ENCODE measurements around the gene KIF1B. TPM values are rescaled to one million over a fixed set of nuclear protein-coding genes. Genes with fewer than 3 reads are reported as not detected.

The KIF1B gene
- total and polyA plus RNA-seq, 2 experiments from 2014 or later: 21.5 to 68.4 TPM

DNA sequence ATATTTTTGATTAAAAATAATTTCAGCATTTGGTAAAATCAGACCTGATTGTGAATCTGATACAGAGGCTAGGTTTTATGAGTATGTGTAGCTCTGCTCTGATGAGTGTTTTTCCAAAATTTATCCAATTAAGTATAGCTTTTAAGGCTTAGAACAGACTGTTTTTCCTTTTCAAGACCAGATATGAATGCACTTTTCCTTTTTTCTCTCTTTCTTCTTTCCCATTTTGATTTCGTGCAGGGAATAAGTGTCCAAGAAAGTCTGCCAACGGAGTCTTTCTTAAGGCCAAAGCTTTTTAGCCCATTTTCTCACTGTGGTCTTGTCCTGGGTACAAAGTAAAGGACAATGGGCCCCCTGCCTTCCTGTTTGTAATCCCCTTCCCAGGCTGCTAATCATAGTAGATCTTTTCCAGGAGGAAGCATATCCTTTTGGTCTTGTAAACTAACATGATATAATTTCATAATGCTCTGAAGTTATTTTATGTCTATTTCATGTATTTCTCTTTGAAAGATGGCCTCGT, 2.9 kb downstream of the KIF1B start:
- TF ChIP-seq, protein P1, sequence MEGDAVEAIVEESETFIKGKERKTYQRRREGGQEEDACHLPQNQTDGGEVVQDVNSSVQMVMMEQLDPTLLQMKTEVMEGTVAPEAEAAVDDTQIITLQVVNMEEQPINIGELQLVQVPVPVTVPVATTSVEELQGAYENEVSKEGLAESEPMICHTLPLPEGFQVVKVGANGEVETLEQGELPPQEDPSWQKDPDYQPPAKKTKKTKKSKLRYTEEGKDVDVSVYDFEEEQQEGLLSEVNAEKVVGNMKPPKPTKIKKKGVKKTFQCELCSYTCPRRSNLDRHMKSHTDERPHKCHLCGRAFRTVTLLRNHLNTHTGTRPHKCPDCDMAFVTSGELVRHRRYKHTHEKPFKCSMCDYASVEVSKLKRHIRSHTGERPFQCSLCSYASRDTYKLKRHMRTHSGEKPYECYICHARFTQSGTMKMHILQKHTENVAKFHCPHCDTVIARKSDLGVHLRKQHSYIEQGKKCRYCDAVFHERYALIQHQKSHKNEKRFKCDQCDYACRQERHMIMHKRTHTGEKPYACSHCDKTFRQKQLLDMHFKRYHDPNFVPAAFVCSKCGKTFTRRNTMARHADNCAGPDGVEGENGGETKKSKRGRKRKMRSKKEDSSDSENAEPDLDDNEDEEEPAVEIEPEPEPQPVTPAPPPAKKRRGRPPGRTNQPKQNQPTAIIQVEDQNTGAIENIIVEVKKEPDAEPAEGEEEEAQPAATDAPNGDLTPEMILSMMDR (conservative IDR thresholded peaks at IDR 0.05; ENCODE audit: low read depth in 2 of 2): no peak
- TF ChIP-seq STAT1 (IDR thresholded peaks at IDR 0.05; ENCODE audit: unreplicated experiment) (no peak), CREB1 (CRISPR knock-in tag; IDR thresholded peaks at IDR 0.05; ENCODE audit: low read depth) (no peak), EZH2phosphoT487 (IDR thresholded peaks at IDR 0.05; ENCODE audit: unreplicated experiment) (no peak), JUNB (IDR thresholded peaks at IDR 0.05; ENCODE audit: unreplicated experiment) (no peak)
- TF ChIP-seq, protein P2, sequence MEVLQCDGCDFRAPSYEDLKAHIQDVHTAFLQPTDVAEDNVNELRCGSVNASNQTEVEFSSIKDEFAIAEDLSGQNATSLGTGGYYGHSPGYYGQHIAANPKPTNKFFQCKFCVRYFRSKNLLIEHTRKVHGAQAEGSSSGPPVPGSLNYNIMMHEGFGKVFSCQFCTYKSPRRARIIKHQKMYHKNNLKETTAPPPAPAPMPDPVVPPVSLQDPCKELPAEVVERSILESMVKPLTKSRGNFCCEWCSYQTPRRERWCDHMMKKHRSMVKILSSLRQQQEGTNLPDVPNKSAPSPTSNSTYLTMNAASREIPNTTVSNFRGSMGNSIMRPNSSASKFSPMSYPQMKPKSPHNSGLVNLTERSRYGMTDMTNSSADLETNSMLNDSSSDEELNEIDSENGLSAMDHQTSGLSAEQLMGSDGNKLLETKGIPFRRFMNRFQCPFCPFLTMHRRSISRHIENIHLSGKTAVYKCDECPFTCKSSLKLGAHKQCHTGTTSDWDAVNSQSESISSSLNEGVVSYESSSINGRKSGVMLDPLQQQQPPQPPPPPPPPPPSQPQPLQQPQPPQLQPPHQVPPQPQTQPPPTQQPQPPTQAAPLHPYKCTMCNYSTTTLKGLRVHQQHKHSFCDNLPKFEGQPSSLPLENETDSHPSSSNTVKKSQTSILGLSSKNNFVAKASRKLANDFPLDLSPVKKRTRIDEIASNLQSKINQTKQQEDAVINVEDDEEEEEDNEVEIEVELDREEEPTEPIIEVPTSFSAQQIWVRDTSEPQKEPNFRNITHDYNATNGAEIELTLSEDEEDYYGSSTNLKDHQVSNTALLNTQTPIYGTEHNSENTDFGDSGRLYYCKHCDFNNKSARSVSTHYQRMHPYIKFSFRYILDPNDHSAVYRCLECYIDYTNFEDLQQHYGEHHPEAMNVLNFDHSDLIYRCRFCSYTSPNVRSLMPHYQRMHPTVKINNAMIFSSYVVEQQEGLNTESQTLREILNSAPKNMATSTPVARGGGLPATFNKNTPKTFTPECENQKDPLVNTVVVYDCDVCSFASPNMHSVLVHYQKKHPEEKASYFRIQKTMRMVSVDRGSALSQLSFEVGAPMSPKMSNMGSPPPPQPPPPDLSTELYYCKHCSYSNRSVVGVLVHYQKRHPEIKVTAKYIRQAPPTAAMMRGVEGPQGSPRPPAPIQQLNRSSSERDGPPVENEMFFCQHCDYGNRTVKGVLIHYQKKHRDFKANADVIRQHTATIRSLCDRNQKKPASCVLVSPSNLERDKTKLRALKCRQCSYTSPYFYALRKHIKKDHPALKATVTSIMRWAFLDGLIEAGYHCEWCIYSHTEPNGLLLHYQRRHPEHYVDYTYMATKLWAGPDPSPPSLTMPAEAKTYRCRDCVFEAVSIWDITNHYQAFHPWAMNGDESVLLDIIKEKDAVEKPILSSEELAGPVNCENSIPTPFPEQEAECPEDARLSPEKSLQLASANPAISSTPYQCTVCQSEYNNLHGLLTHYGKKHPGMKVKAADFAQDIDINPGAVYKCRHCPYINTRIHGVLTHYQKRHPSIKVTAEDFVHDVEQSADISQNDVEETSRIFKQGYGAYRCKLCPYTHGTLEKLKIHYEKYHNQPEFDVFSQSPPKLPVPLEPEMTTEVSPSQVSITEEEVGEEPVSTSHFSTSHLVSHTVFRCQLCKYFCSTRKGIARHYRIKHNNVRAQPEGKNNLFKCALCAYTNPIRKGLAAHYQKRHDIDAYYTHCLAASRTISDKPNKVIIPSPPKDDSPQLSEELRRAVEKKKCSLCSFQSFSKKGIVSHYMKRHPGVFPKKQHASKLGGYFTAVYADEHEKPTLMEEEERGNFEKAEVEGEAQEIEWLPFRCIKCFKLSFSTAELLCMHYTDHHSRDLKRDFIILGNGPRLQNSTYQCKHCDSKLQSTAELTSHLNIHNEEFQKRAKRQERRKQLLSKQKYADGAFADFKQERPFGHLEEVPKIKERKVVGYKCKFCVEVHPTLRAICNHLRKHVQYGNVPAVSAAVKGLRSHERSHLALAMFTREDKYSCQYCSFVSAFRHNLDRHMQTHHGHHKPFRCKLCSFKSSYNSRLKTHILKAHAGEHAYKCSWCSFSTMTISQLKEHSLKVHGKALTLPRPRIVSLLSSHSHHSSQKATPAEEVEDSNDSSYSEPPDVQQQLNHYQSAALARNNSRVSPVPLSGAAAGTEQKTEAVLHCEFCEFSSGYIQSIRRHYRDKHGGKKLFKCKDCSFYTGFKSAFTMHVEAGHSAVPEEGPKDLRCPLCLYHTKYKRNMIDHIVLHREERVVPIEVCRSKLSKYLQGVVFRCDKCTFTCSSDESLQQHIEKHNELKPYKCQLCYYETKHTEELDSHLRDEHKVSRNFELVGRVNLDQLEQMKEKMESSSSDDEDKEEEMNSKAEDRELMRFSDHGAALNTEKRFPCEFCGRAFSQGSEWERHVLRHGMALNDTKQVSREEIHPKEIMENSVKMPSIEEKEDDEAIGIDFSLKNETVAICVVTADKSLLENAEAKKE (CRISPR knock-in tag; IDR thresholded peaks at IDR 0.05): no peak
- peaks cover 19% of the 10 kb centered on the region for H3K27me3 Mint-ChIP-seq (ENCODE audit: insufficient read depth, low read depth, poor library complexity)
- Histone ChIP-seq H3K4me1 (ENCODE audit: insufficient read depth) (peaks cover 19% of the 10 kb centered on the region), H2AFZ (no peak overlapping the region), H3K36me3 (ENCODE audit: insufficient read depth) (no peaks in the 10 kb centered on the region), H3K27me3 (ENCODE audit: insufficient read depth) (no peaks in the 10 kb centered on the region), H3F3A (replicated peaks; ENCODE audit: low read depth) (peaks cover 3% of the 10 kb centered on the region; the same call in 1 of the 2 replicates), H4K20me1 (replicated peaks; ENCODE audit: insufficient read depth) (peaks cover 52% of the 10 kb centered on the region), H3K27ac (ENCODE audit: low read depth) (no peak overlapping the region), H3K4me3 (no peak overlapping the region), H3K4me2 (peak overlapping the region; percentile 33; the same call in 1 of the 2 replicates), H3K79me2 (replicated peaks; ENCODE audit: insufficient read depth) (peaks cover 72% of the 10 kb centered on the region), H3K9me2 (ENCODE audit: insufficient read depth) (no peaks in the 10 kb centered on the region)
- H3K9me3 Mint-ChIP-seq: no peaks in the 10 kb centered on the region; the same call in 2 of the 3 replicates
- no peak for DNase-seq (ENCODE audit: low spot score)
- no peak for ATAC-seq
- H3K4me3 Mint-ChIP-seq: peak overlapping the region; percentile 15; the same call in 2 of the 3 replicates
- peaks cover 38% of the 10 kb centered on the region for H3K4me1 Mint-ChIP-seq
- peak overlapping the region; percentile 9; the same call in 1 of the 2 replicates for H3K27ac Mint-ChIP-seq
- H3K36me3 Mint-ChIP-seq (ENCODE audit: low read depth): no peaks in the 10 kb centered on the region
